Measurements from ENCODE around the gene SCYL3. TPM values are rescaled to one million over a fixed set of nuclear protein-coding genes. Genes with fewer than 3 reads are reported as not detected.

SCYL3 gene
- total RNA-seq, 2 donors from 2014 or later: 7.0 to 7.3 TPM

DNA sequence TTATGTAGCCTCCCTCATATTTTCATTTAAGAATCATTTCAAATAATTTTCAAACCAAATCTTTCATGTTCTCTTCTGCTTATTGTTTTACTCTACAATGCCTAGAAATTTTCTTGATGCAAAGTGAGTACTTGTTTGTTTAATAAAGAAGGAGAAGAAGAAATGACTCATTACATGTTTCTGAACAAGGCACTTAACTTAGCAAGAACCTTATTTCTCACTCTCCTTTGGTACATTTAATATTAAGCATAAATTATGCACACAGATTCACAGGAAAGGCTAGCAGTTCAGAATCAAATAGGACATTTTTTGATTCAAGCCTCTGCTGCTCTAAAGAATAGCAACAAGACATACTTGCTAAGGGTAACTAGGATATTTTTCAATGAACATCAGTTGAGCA, 9.1 kb downstream of the SCYL3 start:
- DNase-seq (no peak), ATAC-seq (no peak)
- no peak overlapping the region for H3K27ac ChIP-seq
- H3K27me3 ChIP-seq: no peaks in the 10 kb centered on the region
- intact Hi-C loops (cut with DNase I): no loop called here
- no peak for TF ChIP-seq POLR2A (IDR thresholded peaks at IDR 0.05)
- TF ChIP-seq, protein P1, sequence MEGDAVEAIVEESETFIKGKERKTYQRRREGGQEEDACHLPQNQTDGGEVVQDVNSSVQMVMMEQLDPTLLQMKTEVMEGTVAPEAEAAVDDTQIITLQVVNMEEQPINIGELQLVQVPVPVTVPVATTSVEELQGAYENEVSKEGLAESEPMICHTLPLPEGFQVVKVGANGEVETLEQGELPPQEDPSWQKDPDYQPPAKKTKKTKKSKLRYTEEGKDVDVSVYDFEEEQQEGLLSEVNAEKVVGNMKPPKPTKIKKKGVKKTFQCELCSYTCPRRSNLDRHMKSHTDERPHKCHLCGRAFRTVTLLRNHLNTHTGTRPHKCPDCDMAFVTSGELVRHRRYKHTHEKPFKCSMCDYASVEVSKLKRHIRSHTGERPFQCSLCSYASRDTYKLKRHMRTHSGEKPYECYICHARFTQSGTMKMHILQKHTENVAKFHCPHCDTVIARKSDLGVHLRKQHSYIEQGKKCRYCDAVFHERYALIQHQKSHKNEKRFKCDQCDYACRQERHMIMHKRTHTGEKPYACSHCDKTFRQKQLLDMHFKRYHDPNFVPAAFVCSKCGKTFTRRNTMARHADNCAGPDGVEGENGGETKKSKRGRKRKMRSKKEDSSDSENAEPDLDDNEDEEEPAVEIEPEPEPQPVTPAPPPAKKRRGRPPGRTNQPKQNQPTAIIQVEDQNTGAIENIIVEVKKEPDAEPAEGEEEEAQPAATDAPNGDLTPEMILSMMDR (IDR thresholded peaks at IDR 0.05): no peak
- H3K4me3 ChIP-seq: no peak overlapping the region
- H3K9me3 ChIP-seq: no peaks in the 10 kb centered on the region
- H3K4me1 ChIP-seq: peaks cover 11% of the 10 kb centered on the region
- H3K36me3 ChIP-seq (replicated peaks in 1 of 2; ENCODE audit: insufficient read depth in 1 of 2, low read depth in 2 of 2): peaks cover 0 to 6% of the 10 kb centered on the region in 2 donors

DNA sequence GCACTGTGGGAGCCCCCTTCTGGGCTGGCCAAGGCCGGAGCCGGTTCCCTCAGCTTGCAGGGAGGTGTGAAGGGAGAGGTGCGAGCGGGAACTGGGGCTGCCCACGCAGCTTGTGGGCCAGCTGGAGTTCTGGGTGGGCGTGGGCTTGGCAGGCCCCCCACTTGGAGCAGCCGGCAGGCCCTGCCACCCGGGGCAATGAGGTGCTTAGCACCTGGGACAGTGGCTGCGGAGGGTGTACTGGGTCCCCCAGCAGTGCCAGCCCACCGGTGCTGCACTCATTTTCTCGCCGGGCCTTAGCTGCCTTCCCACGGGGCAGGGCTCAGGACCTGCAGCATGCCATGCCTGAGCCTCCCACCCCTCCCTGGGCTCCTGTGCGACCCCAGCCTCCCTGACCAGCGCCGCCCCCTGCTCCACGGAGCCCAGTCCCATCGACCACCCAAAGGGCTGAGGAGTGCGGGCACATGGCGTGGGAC, 11.6 kb downstream of the SCYL3 start:
- H3K27ac ChIP-seq: no peak overlapping the region
- no peaks in the 10 kb centered on the region for H3K9me3 ChIP-seq
- 90 to 100% methylated on average over 9 to 19 of the region's 20 CpGs for WGBS, 2 donors
- H3K4me1 ChIP-seq: no peaks in the 10 kb centered on the region
- DNase-seq (no peak), ATAC-seq (no peak)
- H3K4me3 ChIP-seq: no peak overlapping the region
- no peaks in the 10 kb centered on the region for H3K27me3 ChIP-seq
- intact Hi-C loops (cut with DNase I): no loop called here
- H3K36me3 ChIP-seq (replicated peaks in 1 of 2; ENCODE audit: insufficient read depth in 1 of 2, low read depth in 2 of 2): peaks cover 0 to 6% of the 10 kb centered on the region in 2 donors
- TF ChIP-seq POLR2A (IDR thresholded peaks at IDR 0.05): no peak
- TF ChIP-seq, protein P1 (IDR thresholded peaks at IDR 0.05): no peak

DNA sequence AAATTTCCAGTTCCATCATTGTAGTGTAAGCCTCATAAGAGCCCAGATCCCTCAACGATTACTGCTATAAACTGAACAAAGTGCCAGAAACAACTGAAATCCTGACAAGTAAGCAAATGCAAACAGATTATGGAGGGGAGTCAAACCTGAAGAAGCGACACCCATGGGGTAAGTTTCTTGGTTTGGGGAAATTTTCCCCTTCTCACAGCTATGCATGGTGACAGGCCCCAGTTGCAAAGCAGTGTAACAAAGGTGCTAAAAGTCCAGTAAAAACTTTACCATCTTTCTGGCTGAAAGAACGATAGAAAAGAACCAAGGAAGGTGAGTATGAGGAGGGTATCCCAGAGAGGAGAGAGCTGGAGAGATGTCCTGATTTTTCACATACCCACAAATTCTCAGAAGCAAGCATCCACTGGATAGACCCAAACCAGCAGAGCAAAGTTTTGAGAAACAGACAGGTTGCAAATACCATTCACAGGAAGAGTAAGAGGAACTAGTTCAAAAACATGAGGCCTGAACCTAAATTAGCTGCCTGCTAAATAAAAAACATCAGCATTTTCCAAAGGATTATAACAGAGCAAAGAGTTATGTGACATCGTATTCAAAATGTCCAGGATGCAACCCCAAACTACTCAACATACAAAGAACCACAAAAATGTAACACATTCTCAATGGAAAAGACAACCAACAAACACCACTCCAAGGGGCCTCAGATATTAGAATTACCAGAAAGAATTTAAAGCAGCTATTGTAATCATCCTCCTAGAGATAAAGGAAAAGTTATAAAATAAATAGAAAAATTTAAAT, 14.5 kb downstream of the SCYL3 start:
- H3K9me3 ChIP-seq: no peaks in the 10 kb centered on the region
- no peak overlapping the region for H3K27ac ChIP-seq
- no peaks in the 10 kb centered on the region for H3K27me3 ChIP-seq
- H3K36me3 ChIP-seq (replicated peaks in 1 of 2; ENCODE audit: insufficient read depth in 1 of 2, low read depth in 2 of 2): peaks cover 0 to 17% of the 10 kb centered on the region in 2 donors
- H3K4me3 ChIP-seq: no peak overlapping the region
- WGBS, 2 donors: 77 to 89% methylated on average over 4 of the region's 4 CpGs
- TF ChIP-seq, protein P1 (IDR thresholded peaks at IDR 0.05): no peak
- TF ChIP-seq POLR2A (IDR thresholded peaks at IDR 0.05): no peak
- no peaks in the 10 kb centered on the region for H3K4me1 ChIP-seq
- DNase-seq (no peak), ATAC-seq (no peak)
- intact Hi-C loops (cut with DNase I): no loop called here

DNA sequence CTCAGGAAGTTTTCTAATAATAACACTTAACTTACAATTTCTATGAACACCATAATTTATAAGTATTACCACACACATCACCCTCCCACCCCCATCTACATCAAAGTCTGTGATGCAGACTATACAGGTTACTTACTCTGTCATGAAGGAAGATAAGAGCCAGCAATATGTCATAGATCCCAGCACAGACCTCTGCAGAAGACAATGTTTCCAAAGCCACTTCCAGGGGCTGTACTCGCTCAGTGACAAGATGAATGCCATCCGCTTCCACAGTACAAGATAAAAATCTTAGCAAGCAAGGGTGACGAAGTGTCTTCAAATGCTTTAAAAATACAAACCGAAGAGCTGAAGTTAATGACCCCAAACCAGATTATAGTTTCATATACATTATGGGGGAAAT, 15.2 kb downstream of the SCYL3 start:
- Histone ChIP-seq H3K27ac (no peak overlapping the region), H3K4me1 (no peaks in the 10 kb centered on the region), H3K9me3 (no peaks in the 10 kb centered on the region), H3K4me3 (no peak overlapping the region), H3K36me3 (replicated peaks in 1 of 2; ENCODE audit: insufficient read depth in 1 of 2, low read depth in 2 of 2) (peaks cover 0 to 23% of the 10 kb centered on the region in 2 donors), H3K27me3 (no peaks in the 10 kb centered on the region)
- ATAC-seq: no peak
- DNase-seq: no peak
- no peak for TF ChIP-seq POLR2A (IDR thresholded peaks at IDR 0.05)
- 95 to 97% methylated on average over 4 of the region's 4 CpGs for WGBS, 2 donors
- intact Hi-C loops (cut with DNase I): no loop called here

DNA sequence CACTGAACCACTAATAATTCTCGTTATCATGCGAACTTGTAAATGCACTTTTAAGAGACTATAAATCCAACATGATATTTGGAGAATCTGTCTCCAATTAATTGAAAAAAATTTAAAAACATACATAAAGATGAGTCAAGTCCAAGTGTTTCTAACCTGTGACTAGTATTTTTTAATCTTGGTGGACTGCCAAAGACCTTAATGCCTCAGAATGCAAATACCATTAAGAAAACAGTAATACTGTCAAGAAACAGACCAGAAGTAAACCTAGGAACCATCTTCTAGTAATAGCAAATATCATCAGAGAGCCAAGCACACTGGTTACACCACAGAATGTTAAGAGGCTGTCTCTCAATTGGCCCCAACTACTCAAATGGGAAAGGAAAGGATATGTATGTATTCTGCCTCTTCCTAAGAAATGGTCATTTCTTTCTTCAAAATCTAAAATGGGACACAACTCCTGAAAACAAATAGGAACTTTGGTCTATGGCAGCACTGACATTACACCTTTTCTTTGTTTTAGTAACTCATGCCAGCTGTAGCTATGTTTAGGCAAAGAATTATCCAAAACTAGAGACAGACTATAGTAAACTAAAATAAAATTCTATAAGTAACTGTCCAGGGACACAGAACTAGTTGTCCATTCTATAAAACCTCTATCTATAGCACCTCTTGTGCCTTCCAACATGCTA, 15.8 kb downstream of the SCYL3 start:
- Histone ChIP-seq H3K36me3 (replicated peaks in 1 of 2; ENCODE audit: insufficient read depth in 1 of 2, low read depth in 2 of 2) (peaks cover 0 to 27% of the 10 kb centered on the region in 2 donors), H3K27ac (no peak overlapping the region), H3K27me3 (no peaks in the 10 kb centered on the region), H3K4me1 (no peaks in the 10 kb centered on the region), H3K9me3 (no peaks in the 10 kb centered on the region), H3K4me3 (no peak overlapping the region)
- intact Hi-C loops (cut with DNase I): no loop called here
- TF ChIP-seq, protein P1 (IDR thresholded peaks at IDR 0.05): no peak
- no peak for TF ChIP-seq POLR2A (IDR thresholded peaks at IDR 0.05)
- DNase-seq (no peak), ATAC-seq (no peak)
- 92 to 97% methylated on average over 2 of the region's 2 CpGs for WGBS, 2 donors
